HG02763 (cell line): Measurements from ENCODE around the gene JAKMIP2.
"Not testable (repeated sequence)": the region's sequence is repeated elsewhere in the genome, so short reads cannot be mapped to it uniquely, and the experiment has no call there.

ENCODE experiments used
- ATAC-seq: cut with Tn5 transposase; IDR thresholded peaks from one replicate; pipeline ENCODE4 v1.9.1; 2021; ENCODE audit warnings: mild to moderate bottlenecking, moderate library complexity; ENCODE audit not compliant: unreplicated experiment

JAKMIP2 gene

DNA sequence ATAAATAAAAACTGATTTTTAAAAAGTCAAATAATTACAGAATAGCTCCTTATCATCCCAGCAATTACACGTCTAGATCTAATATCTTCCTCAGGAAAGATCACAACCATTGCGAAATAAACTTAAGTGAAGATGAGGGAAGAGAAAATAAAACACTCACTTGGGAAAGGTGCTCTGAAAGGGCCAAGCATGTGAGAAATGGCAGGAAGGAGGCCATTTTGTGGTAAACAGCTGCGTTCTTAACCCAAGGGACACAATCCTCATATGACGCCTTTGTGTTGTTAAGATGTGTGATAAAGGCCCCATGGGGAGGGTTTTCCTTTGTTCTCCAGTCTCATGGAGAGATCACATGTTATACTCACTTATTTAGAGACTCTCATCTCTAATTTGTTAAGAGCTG is 32.5 kb downstream of the JAKMIP2 start:
- no peak for ATAC-seq

DNA sequence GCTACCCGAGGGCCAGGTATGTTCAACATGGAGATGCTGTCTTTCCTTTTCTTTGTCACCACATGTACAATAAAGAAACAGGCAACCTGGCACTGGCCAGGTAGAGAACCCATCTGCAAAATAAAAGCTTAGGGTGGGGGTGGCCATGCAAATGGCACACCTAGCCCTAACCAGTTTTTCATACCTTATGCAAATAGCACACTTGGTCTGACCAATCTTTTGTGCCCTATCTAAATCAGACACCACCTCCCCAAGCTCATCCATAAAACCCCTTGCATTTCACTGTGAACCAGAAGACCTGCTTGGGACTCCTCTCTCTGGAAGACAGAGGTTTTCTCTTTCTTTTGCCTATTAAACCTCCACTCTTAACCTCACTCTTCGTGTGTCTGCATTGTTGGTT is 33.9 kb downstream of the JAKMIP2 start:
- no peak for ATAC-seq

DNA sequence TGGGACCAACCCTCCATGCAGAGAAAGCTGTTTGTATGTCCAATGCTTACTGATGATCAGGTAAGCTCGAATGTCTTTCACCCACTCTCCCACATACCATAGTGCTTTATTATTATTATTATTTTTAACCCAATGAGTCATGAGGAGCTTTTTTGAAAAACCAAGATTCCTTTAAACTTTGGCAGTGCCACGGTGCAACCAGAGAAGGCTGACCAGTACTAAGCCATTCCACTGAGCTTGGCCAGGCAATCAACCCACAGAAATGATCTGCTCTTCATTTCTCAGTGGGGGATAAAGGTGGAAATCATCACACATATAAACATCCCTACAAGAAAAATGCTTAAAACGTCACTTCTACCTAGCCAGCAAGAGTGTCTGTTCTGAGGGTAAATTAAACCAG is 35.5 kb downstream of the JAKMIP2 start:
- ATAC-seq: no peak

DNA sequence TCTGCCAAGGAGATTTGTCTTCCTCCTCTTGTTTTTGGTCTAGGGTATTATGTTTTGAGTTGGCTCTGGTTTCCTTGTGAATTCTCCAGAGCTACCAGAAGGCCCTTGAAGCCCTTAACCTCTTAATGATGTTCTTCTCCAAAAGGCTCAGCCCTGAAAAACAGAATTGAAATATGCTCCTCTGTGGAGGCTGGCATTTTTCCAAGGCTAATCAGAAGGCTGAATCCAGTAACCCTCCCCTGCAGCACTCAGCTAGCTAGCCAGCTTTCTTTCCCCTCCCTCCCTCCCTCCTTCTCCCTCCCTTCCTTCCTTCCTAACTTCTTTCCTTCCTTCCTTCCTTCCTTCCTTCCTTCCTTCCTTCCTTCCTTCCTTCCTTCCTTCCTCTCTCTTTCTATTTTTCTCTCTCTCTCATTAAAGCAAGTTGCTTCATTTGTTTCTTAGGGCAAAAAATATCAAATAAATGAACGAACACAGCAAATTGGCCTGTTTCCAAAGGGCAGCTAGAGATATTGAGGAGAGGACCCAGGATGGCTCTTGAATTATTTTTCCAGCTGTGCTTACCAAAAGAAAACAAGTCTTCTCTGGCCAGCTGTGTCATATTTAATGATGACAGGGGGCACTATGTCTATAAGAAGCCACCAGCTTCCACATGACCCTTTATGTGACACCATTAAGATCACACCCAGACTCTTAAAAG is 38.7 kb downstream of the JAKMIP2 start:
- ATAC-seq: no peak

DNA sequence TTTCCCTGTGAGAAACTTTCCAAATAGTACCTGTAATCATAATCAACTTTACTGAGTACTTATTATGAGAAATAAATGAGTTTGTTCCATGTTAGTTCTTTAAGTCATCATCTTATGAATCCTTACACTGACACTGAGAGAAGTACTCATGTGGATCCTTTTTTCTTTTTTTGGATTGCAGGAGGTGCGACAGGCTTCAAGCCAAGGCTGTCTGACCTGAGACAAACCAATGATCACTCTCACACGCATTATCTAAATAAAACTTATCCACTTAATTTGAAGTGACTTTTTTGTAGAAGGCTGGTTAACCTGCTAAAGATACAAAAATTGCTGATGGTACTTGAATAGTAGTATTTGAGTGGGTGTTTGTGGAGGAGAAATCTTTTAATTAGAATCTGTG is 39.5 kb downstream of the JAKMIP2 start:
- no peak for ATAC-seq

DNA sequence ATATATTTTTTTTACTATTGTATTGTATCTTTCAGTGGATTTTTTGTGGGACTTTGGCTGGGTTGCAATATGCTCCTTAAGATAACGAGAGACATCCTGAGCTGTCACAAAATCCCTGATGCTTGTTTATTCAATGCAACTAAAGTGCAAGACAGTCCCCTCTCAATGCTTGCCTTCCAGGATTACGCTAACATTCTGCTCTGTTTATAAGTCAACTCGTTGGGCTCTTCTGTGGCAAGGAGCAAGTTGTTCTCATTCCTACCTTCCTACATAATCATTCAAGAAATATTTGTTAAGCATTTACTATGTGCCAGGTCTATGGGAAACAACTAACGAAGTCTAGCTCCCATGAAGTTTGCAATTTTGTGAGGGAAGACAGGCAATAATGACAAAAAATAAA is 40.4 kb downstream of the JAKMIP2 start:
- ATAC-seq: no peak

DNA sequence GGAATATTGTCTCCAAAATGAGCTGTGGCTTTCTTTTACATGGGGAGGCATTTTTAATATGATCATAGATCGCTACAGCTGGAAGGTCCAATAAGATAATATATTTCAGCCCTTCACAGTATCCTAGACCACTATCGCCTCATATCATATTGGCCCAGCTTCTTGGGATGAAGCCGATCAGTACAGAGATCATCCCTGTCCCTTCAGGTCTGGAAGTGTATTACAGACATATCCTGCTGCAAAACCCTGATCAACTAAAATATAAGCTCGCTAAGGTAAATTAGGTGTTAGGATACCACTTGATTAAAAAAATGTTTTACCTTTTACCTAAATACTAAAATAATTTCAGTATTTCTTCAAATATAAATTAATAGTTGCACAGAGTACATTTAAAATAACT is 41.7 kb downstream of the JAKMIP2 start:
- ATAC-seq: no peak

DNA sequence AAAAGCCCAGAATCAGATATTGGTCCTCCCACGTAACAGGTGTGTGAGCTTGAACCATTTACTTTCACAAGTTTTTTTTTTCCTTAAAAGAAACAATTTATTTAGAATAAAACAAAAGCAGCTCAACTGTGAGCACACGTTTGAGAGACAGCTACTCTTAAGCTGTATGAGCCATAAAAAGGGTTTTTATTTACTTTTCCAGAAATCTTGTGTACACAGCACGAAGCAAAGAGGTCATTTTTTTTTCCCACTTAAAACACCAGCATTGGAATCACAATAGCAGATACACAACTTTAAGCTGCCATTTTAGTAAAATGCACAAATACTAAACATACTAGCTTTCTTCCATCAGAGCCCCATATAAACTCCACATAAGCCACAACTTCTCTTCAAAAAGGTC is 44.6 kb downstream of the JAKMIP2 start:
- ATAC-seq: no peak

DNA sequence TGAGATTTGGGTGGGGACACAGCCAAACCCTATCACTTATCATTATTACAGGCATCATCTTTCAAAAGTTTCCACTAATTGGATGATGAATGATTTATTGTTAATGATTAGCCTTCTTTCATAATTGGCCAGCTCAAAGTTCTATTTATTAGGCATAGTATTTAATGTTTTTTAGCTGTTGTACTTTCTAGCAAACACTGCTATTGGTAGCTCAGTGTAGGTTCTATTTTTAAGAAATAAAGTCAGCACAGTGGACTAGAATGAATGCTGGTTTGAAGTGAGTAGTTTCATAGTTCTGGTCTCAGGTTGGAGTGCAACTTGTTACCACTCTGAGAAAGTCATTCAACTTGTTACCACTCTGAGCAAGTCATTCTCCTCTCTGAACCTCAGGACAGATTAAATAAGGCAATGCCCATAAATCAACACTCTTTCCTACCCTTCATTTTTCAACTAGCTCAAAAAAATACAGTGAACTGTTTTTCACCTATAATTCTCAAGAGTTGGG is 46.9 kb downstream of the JAKMIP2 start:
- ATAC-seq: no peak

DNA sequence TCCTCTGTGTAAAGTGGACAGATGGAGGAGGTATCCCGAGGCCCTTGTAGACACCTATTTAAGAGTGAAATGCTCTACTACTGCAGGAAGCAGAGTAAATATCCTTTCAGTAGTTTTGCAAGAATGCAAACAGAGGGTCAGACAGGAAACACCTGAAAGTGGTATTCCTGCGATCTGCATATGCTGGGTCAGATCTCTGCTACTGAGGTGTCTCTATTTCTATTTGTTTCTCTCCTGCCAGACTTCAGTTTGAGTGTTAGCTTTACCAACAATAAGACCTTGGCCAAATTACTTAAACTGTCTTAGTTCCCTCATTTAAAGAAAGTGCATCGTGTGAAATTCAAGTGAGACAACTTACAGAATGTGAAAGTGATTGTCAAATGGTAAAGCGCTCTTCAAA is 47.6 kb downstream of the JAKMIP2 start:
- ATAC-seq: no peak

DNA sequence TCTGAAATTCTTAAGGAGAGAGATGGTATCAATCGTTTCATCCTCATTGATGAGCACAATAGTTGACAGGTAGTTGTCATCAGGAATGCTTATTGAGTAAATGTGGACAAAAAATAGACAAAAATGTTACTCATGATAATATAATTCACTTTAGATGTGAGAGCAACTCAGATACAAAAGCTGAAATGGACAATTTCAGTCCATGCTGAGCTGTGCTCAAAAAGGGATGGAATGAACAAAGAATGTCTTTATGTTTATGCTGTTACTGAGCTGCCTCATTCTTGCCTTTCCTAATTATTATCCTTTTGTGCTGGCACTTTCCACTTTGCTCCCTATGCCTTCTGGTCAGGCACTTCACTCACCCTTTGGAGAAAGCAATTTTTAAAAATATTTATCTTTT is 49.5 kb downstream of the JAKMIP2 start:
- no peak for ATAC-seq

DNA sequence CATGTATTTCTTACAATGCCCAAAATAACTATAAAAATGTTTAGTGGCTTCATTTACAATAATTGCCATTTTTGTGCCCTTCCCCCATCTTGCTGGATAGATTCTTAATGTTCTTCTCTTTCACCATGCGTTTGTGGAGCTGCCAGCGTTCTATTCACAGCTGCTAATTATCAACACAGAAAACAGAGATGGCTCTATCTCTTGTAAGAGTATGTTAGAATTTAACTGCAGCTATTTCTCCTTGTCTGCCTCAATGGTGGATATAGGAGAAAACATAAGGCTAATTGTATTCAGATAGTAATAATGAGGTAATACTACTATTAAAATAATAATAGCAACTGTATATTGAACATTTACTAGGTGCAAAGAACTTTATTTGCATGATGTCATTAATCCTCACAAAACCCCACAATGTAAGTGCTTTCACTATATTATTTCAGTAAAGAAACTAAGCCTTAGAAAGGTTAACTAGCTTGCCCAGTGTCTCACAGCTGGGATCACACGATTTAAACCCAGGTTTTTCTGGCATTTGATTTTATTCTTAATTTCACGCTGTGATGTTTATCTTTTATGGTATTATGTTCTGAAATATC is 50.1 kb downstream of the JAKMIP2 start:
- no peak for ATAC-seq

DNA sequence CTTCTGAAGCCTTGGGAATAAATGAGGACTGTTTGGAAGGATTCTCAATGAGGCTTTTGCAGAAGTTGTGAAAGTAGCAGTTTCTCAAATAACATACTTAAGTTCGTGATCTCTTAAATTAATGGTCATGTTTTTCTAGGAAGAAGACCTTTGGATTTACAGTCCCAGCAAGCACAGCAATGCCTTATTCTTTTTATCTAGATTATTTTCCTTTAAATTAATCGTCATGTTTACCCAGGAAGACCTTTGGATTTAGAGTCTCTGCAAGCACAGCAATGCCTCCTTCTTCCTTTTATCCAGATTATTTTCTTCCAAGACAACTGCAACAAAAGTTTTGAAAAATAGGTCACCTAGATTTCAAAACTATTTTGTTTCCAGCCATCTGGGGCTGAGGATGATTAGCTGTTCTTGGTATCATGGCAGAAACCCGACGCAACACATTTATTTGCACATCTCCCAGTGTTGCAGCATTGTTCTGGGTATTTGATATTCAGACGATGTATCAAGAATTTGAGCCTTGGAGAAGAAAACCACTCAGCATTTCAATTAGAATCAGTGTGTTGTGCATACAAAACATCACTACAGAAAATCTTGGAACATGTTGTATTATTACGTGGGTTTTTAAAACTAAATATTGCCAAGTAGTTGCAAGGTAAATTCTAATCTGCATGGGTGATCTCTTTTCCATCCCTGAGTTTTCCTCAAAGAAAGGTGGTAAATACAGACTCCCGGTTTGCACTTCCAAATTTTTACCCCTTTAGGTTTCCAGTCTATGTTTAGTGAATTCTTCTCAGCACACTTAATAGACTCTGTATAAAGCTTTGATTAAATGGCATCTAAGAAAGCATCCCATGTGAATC is 50.9 kb downstream of the JAKMIP2 start:
- no peak for ATAC-seq

DNA sequence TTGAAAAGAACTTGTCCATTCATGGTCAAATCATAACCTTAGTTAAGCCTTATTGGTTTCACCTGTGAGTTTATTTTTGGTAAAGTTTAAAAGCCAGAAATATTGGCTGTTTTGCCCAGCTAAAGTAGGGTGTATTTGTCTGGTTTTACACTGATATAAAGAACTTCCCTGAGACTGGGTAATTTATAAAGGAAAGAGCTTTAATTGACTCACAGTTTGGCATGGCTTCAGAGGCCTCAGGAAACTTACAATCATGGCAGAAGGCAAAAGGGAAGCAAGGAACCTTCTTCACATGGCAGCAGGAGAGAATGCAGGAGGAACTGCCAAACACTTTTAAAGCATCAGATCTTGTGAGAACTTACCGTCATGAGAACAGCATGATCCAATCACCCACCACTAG is 55.3 kb downstream of the JAKMIP2 start:
- ATAC-seq: no peak

DNA sequence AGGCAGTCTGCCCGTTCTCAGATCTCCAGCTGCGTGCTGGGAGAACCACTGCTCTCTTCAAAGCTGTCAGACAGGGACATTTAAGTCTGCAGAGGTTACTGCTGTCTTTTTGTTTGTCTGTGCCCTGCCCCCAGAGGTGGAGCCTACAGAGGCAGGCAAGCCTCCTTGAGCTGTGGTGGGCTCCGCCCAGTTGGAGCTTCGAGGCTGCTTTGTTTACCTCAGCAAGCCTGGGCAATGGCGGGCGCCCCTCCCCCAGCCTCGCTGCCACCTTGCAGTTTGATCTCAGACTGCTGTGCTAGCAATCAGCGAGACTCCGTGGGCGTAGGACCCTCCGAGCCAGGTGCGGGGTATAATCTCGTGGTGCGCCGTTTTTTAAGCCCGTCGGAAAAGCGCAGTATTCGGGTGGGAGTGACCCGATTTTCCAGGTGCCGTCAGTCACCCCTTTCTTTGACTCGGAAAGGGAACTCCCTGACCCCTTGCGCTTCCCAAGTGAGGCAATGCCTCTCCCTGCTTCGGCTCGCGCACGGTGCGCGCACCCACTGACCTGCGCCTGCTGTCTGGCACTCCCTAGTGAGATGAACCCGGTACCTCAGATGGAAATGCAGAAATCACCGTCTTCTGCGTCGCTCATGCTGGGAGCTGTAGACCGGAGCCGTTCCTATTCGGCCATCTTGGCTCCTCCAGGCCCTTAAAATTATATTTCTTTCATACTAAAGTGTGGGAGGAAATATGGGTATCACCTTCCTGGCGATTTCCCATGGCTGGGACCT is 61.2 kb downstream of the JAKMIP2 start:
- ATAC-seq: not testable (repeated sequence)

DNA sequence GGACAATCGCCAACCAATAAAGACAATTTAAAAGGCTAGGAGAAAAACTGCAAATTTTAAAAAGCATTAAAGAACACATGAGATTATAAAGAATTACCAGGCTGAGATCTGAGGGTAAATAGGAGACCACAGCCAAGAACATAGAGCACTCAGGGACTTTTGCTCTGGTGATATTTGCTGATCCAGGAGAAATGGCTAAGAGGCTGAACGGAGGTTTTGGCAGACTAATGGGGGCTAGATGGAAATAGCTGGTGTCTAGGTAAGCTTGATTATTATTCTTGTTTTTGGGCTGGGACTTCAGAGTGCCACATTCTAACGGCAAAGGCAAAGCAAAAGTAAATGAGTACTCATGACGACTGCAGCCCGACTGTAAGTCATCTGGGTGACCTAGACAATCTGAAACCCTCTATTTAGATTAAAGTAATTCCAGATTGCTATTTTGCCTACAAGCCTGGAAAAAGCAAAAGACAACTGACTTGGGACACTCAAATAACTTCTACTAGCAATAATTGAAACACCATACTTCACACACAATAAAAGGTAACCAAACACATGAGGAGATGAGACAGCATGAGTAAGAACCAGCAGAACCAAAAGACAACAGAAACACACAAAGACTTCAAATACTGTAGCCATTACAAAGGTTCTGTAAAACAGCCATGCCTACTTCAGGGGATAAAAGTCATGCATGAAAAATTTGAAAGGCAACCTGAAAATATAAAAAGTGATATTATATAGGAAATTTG is 68.8 kb downstream of the JAKMIP2 start:
- ATAC-seq: no peak

DNA sequence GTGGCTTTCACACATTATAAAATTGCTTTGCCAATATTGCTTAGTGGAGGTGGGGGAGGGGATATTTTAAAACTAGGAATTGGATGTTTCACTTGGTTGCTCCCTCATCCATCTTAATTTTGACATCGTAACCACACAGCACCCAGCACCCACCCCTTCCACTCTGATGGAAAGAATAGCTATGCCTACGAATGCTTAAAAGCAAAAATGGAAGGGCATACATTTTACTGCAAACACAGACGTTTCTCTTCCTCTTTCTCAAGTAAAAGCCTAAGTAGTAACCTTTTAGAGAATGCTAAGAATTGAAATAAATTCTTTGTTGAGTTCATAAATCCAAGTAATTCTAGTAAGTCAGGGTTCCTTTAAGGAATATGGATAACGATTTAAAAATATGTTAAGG is 69.9 kb downstream of the JAKMIP2 start:
- ATAC-seq: no peak

DNA sequence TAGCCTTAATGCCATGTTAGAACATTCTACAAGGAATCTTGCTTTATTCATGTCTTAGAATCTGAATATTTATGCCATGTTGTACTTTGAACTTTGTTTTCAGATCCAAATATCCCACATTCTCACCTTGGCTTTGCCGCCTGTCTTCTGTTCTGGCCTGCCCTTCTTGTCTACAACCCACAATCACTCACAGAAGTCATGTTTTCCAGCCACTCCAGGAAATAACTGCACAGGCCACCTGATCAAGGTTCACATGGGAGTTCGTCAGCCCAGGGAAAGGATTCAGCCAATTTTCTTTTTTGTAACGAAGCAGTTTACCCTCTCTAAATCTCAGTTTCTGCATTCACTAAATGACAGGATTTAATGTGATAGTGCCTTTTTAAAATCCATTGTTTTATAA is 70.5 kb downstream of the JAKMIP2 start:
- no peak for ATAC-seq

DNA sequence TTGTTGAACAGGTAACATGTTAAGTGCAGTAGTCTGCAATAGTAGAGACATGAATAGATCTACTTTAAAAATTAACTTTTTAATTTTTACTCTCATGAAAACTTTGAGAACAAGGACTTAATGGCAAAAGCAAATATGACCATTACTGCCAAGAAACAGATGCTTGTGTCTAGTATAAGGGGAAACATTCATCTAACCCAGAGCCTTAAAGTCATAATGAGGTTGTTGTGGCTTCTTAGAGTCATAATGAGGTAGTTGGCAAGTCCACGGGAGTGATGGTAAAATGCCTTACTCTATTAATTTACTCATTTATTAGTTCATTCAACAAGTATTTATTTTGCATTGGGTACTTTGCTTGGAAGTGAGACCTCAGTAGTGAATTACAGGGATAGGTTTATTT is 71.5 kb downstream of the JAKMIP2 start:
- ATAC-seq: no peak

DNA sequence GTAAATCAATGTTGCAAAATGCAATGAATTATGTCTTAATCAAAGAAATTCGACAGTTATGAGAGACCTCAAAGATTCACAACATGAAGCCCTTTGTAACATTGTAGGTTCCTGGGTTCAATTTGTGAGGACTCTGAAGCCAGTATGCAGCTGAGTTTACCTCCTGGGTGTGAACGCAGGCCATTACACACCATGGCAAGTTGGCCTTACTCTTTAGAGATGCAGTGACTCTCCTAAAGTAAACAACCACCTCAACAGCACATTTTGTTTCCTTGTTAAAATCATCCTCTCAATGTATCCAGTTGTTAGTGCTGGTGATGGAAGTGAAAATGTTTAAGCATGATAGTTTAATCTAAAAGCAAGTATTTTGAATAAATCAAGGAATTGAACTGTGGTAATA is 73.8 kb downstream of the JAKMIP2 start:
- no peak for ATAC-seq
